ENCODE results near the gene PRND.
"Not testable (repeated sequence)": the region's sequence is repeated elsewhere in the genome, so short reads cannot be mapped to it uniquely, and the experiment has no call there.

Gene PRND

DNA sequence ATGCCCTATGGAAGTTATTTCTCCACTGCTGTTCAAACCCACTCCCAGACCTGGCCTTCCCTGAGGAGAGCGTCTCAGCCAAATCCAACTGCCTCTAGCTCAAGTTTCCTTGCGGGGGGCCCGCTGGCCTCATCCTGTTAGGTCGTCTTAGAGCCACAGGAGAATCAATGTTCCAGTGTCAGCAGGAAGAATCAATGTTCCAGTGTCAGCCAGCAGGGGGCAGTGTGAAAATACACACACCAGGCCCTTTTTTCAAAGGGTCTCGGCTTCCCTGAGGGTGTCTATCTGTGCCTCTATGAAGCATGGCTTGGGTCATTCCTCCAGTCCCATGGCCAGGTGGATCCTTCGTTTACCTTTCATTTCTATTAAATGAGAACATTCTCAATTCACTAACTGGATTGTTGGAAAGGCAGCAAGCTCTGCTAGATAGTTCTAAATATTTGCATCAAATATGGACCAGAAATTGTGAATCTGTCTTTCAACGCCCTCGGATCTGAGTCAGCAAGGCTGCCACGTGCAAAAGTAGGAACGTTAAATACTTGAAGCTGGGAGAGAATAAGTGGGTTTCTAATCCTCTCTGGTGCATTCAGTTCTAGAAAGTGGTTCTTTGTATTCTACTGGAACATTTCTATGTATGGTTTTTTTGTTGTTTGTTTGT, 19.2 kb downstream of the PRND start:
- peak; percentile 20 for DNase-seq

DNA sequence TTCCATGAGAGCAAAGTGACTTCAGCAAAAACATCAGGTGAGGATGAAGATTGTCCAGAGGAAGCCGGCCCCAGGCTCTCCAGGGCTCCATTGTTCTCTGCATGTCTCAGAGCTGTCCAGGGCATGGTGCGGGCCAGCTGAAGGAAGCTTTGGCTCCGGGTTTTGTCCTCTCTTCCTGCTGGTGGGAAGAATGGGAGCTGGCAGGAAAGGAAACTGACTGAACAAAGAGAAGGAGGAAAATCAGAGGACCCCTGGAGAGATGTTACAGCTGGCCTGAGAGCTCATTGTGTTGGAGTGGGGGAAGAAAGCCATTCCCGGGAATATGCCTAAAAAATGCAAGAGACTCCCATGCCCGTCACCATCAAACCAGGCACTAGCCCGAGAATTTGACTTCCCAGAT, 27.1 kb downstream of the PRND start:
- no peak for DNase-seq

DNA sequence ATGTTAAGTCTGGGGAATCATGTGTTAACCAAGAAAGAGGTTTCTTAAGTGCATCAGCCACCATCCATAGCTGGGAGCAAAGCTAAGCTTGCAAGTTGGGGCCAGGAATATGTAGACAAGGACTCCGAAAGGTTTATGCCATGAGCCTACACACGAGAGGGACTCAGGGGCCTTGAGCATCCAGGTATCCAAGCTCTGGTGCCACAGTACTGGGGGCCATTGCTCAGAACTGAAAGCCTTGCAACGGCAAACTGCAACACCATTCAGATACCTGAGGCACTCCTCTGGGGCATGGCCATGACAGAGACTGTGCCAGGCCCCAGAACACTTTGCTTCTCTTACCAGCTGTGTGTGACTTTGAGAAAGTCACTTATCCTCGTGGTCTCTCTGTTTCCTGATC, 27.6 kb downstream of the PRND start:
- no peak for DNase-seq

DNA sequence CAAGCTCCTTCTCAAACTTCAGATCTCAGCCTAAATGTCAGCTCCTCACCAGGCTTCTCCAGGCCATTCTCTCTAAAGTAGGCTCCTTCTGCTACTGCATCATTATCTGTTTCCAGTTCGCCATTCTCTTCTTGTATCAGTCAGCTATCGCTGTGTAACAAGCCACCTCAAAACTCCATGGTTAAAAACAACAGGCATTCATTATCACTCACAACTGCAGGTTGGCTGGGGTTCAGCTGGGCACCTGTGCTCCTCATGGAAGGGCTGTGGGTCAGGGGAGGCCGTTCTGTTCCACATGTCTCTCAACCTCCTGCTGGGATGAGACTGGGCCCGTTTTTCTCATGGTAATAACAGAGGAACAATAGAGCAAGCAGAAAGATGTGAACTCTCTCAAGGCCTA, 28.7 kb downstream of the PRND start:
- DNase-seq = no peak

DNA sequence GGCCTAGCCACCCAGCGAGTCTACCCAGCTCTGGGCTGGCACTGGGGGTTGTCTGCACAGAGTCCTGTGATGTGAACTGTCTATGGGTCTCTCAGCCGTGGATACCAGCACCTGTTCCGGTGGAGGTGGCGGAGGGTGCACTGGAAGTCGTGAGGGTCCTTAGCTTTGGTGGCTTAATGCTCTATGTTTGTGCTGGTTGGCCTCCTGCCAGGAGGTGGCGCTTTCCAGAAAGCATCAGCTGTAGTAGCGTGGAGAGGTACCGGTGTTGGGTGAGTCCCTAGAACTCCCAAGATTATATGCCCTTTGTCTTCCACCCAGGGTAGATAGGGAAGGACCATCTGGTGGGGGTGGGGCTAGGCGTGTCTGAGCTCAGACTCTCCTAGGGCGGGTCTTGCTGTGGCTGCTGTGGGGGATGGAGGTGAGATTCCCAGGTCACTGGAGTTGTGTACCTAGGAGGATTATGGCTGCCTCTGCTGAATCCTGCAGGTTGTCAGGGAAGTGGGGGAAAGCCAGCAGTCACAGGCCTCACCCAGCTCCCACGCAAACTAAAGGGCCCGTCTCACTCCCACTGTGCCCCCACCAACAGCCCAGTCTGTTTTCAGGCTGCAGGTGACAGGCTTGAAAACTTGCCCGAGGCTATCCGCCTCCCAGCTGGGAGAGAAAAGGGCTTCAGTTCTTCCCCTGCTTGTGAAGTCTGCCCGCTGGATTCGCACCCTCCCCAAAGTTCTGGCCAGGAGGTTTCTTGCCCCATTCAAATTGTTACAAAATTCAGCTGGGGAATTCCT, 37.6 kb downstream of the PRND start:
- DNase-seq = not testable (repeated sequence)

DNA sequence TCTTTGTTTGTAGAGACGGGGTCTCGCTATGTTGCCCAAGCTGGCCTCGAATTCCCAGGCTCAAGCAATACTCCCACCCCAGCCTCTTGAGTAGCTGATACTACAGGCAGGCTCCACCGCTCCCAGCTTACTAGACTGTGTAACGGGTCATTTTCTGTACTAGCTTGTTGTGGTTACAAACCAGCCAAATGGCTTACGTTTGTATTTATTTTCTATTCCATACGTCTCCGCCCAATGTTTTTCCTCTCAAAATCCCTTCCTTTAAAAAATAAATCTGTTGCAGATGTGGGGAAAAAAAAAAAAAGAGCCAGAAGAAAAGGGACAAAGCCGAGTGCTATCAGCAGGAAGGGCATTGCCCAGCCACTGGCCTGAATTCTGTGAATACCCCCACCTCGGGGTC, 41.6 kb downstream of the PRND start:
- DNase-seq = no peak

DNA sequence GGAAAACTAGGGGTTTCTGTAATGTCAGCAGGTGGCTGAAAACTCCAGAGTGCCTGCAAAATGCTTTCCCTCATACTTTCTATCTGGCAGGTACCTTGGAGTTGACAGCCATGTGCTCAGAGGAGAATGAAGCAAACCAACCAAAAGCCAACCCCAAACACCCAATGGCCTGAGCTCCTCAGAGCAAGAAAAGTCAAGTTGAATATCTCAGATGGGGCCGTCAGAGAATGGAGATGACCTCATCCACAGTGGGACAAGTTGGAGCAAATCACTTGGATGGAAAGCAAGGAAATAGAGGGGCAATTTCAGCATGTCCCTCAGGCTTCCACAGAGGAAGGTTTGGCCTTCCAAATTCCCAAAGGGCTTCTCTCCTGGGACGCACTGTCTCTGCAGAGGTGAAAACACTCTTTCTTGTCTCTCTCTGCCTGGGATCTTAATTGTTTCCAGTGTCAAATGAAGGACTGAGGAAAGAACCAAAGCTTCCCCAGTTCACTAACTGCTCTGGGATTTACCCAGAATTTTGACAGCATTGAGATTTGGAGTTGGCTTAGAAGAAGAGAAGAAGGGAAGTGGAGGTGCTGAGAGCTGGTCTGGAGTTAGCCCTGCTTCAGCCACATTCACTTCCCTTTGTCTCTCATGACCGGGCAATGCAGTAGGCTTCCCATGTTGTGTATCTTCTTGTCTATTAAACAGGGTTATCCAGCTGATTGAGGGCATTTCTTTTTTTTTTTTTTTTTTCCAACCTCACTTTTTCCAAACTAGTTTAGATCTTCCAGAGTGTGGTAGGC, 42.2 kb downstream of the PRND start:
- DNase-seq = no peak

DNA sequence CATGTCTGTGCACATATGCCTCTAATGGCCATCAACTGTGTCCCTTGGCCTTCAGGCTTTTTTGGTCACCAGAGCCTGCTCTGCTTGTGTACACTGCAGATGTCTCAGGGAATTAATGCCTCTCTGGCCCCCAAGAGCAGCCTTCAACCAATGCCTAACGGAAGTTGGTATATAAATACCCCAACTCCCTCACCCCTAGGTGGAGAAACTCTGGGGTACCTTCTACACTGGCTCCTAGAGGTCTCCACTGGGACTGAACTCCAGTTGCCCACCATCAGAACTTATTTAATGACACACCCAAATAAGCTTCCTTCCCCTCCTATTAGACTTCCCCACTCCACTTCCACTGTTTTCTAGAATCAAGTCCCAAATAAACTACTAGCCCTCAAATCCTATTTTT, 43.1 kb downstream of the PRND start:
- DNase-seq = no peak

DNA sequence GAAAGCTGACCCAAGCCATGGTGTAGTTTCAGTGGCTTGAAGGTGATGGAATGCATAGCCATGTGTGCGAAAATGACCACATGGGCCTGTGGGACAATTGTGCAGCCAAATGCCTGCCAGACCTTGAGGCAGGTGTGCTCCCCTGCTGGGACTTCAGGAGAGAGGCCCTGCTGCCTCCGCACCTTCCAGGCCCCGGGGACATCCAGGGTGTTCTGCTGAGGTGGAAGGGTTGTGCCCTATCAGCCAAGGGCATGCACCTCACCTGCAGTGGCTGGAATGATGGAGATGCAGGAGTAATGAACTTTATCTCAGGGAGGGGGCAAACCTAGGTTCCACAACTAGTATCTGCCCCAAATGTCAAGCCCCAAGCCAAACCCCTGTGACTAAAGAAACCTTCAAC, 44.0 kb downstream of the PRND start:
- no peak for DNase-seq

DNA sequence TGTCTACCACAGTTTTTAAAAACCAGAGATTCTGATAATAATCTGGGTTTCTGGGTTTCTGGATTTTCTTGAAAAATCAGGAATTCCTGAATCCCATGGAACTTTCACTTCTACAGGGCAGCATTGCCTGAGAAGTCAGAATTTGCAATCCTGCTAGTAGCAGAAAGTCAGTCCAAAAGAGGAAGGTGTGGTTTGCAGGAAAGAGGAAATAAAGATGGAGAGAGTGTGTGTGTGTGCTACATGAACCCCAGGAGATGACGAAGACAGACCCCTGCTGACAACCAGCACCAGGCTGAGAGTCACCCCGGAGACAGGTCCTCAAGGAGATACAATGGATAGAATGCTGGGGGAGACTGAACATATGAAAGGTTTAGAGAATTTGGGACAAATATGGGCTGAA, 44.9 kb downstream of the PRND start:
- DNase-seq = no peak

DNA sequence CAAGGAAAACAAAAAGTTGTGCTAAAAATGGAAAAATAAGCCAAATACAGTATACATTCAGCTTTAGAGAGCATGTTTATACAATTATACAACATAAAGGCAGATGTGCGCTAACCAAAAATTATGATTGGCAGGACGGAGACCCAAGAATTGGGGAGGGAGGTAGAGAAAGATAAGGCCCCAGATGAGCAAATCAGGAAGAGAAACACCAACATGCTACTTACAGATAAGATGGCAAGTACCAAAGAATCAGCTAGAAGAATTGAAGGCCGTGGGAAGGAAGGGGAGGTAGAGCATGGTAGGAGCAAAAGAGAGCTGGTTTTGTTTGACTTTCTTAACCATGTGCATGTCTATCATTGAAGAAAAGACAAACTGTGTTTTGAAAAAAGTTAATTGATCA, 45.4 kb downstream of the PRND start:
- DNase-seq = no peak

DNA sequence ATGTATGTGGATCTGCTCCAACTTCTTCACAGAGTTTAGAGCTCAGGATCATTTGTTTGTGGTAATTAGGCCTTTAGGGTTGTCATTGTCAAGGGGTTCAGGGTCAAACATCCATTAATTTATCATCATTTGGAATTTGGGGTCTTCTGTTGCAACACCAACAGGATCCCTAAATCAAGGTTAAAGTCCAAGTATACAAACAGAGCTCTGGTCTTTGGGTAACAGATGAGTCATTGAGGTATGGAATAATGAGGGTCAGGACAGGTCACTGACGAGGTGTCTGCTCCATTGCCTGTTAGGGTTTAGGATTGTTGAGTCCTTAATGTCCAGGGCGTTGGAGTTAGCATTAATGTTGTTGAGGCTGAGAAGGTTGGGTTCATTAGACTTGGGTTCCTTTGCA, 47.6 kb downstream of the PRND start:
- no peak for DNase-seq

DNA sequence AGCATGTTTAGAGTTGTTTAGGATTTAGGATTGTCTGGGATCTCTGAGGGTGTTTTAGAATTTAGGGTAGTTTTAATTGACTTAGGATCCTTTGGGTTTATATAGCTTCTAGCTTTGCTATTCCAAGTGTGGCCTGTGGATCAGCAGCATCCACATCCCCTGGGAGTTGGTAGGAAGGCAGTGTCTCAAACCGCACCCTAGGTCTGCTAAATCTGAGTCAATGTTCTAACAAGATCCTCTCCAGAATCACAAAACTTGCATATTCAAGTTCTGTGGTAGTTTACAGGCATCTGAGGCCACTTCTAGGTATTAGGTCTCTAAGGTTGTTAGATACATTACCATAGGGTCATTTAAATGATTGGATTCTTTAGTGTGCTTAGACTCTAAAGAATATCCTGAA, 48.3 kb downstream of the PRND start:
- no peak for DNase-seq

DNA sequence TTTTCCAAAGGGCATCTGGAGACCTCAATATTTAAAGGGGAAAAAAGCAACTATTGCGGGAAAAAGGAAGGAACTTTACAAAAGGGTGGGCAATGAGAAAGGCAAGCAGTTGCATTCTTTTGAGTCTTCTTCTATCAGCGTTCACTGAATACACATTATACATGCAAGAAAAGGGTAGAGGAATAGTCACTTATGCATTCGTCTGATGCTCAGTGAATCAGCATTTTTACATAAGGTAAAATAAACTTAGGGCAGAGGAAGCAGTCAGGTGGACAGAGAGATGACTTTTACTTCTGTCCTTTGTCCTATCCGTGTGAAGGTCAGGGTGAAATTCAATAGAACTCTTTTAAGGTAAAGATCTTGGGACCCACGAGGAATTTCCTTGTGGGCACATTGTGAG, 49.3 kb downstream of the PRND start:
- DNase-seq = no peak

DNA sequence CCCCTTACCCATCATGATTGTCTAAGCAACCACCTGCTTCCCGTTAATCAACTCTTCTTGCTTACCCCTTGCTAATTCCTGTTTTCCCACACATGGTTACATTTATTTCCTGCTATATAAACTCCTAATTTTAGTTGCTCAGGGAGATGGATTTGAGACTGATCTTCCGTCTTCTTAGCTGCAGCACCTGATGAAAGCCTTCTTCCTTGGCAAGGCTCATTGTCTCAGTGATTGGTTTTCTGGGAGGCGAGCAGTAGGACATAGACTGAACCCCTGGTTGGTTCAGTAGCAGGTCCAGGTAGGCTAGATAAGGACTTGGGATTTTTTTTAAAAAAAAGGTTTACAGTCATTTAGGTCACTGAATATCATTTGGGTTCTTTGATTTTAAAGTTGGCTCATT, 50.4 kb downstream of the PRND start:
- DNase-seq = no peak

DNA sequence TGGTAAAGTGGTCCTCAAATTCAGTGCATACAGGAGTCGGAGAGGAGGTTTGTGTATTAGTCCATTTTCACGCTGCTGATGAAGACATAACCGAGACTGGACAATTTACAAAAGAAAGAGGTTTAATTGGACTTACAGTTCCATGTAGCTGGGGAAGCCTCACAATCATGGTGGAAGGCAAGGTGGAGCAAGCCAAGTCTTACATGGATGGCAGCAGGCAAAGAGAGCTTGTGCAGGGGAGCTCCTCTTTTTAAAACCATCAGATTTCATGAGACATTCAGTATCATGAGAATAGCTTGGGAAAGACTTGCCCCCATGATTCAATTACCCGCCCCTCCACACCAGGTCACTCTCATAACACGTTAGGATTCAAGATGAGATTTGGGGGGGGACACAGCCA, 51.3 kb downstream of the PRND start:
- not testable (repeated sequence) for DNase-seq

DNA sequence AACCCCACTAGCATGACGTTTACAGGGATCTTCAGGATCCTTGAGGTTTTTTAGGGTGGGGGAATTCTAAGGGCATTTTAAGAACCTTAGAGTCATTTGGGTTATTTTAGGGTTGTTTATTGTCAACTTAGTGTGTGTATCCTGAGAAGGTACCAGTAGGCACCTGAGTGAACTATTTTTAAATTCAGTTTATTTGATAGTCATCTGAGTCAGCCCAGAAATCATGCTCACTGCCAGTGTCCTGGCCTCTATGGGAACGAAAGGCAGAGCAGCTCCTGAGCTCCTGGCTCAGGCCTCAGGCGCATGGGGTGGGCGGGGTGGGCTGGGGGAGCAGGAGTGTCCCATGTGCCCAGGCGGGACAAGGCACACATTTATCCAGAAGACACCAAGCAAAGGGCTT, 52.0 kb downstream of the PRND start:
- DNase-seq = no peak

DNA sequence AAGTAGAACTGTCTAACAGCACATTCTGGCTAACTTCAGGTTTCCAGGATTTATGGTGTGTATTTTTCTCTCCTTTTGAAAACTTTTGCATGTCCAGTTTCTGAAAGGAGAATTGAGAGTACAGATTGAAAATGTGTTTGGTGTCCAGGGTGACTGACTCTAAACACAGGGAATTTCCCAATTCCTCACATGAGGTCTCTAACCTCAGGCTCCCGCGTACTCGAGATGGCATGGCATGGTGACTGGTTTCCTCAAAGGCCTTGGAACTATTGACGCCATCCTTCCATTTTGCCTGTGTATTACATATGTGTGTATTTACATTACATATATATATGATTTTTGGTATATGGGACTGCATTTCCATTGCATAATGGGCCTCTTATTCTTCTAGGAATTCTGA, 52.5 kb downstream of the PRND start:
- no peak for DNase-seq

DNA sequence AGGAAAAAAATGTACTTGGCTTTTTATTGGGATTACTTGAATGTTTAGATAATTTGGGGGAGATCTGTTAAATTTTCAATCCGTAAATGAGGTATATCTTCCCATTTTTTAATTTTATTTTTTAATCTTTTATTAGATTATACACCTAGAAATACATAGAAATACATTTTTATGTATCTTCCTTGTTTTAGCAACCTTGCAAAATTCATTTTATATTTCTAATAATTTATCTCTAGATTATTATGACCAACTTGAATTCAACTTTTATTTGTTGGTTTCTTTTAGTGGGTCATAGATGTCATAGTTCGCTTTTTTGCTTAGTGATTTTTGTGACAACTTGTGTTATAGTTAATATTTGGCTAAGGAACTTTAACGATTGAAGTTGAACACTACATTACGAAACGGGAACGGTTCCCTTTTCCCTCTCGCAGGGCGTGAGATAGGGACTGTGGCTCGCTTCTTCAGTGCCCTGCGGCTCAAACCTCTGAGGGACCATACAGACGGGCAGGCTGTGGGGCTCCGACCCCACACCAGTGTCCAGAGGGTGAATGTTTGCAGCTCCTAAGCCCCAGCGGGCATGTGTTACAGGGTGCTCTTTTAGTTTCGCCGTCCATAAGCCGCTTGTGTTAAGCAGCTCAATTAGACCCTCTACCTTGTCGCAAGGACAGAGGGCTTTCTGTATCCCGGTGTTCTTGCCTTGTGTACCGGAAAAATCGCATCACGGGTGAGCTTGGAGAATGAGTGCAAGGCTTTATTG, 53.8 kb downstream of the PRND start:
- DNase-seq = no peak

DNA sequence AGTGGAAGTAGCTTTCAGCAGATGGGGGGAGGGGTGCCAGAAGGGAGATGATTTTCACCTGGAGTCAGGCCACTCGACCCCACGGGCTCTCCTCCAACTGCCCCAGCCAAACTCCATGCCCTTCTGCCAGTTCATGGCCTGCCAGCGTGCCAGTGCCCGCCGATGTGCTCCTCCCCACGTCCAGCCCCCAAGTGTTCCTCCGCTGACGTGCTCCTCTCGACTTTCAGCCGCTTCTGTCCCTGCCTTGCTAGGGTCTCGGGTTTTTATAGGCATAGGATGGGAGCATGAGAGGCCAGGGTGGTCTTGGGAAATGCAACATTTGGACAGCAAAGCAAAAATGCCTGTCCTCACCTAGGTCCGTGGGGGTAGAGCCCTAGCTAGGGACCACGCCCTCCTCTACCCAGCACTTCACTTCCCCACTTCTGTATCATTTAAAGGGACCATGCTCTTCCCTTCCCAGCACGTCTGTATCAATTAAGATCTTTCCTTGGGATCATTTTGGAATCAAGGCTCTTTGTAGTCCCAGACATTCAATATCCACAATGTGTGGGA, 54.4 kb downstream of the PRND start:
- no peak for DNase-seq

Measured in fibroblast of upper back skin (primary cell).